GM18868 (cell line): ENCODE data around the gene RBM5.
"Not testable (repeated sequence)": the region's sequence is repeated elsewhere in the genome, so short reads cannot be mapped to it uniquely, and the experiment has no call there.

Experiments
- ATAC-seq: cut with Tn5 transposase; IDR thresholded peaks from one replicate; pipeline ENCODE4 v1.9.1; 2021; ENCODE audit warnings: mild to moderate bottlenecking, moderate library complexity; ENCODE audit not compliant: unreplicated experiment

RBM5 gene

DNA sequence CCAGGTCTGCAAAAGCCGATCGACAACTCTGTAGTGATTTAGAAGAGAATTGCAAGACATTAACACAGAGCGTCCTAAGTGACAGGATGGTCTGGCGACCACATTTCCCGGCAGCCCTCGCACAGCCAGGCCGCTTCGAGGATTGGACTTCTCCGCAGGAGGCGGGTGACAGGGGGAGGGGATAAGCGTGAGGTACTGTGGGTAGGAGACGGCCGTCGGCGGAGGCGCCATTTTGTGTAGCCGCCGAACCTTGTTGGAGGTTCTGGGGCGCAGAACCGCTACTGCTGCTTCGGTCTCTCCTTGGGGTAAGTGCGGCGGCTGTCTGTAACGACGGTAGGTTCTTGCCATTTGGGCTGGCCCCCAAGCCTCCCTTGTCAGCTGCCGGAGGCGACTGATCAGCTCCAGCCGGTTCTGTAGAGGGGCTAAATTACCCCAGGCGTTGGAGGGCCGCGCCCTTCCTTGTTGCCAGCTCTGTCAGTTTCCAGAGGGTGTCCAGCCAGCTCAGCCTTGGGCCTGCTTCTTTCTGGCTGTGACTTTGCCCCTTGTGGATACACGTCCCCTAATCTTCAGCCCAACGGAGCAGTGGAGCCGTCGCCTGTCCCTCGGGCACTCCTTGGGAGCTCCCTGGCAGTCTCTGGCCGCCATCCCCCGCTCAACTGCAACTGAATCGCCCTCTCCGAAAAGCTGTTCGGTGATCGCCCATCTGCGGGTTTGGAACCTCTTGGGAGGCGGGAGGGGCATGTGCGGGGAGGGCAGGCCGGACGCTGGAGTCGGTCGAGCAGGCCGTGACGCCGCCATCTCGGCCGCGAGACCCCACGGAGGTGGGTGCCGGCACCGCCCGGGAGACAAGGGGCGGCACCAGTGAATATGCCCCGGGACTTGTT is at the start of gene RBM5:
RBM5 (plus strand) TSS at position 195 of the 884 bp plus-strand sequence. CDS start 1,516 bp downstream, outside the sequence.
- ATAC-seq: peak; percentile 99

- ATAC-seq: no peak
Measured at GRCh38 chr3:50044976-50045375, 43.7 kb upstream of the RBM5 start.

GRCh38 chr3:50047426-50047825 is 41.3 kb upstream of the RBM5 start:
- no peak for ATAC-seq

DNA sequence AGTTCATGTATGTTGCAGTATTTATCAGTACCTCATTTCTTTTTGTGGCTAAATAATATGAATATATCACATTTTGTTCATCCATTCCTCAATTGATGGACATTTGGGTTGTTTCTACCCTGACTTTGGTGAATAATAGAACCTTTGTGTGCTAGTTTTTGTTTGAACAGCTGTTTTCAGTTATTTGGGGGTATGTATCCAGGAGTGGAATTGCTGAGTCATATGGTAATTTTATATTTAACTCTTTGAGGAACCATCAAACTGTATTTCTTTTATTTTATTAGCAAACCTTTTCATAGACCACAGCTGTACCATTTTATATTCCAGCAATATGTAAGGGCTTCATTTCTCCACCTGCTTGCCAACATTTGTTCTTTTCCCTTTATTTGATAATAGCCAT is 38.4 kb upstream of the RBM5 start:
- no peak for ATAC-seq

- no peak for ATAC-seq
Measured at GRCh38 chr3:50057756-50058155, 31.0 kb upstream of the RBM5 start.

GRCh38 chr3:50068134-50068533 is 20.6 kb upstream of the RBM5 start:
- ATAC-seq: no peak

DNA sequence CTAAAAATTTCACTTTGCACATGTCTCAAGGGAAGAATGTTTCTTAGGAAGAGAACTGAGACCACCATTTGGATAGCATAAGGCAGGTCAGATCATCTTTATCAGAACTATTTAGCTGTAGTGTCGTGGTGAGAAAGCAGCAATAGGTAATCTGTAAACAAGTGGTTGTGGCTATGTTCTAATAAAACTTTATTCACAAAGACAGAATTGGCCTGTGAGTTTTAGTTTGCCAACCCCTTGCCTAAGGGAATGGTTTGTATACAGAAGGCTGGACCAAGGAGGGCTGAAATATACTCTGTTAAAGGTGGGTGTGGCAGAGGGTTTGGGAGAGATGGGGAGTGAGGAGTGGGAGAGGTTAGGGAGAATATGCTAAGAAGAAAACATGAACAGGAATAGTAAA is 10.6 kb upstream of the RBM5 start:
- ATAC-seq: no peak

DNA sequence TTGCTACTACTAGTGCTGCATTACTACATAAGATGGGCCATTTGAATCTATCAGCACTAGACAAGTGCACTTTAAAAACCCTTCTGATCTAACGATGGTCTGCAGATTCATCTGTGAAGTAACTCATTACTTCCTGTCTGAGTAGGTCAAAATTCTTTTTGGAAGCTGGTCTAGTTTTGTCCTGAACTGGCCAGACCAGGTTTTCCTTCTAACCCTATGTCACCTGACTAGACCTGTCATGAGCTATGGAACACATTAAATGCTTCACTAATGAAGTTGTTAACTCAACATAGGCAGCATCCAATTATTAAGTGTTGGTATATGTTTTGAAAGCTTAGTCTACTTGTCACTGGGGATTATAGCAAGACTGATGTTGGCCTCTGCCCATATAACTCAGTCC is 10.1 kb upstream of the RBM5 start:
- ATAC-seq: no peak

GRCh38 chr3:50084951-50085350 is 3.8 kb upstream of the RBM5 start:
- not testable (repeated sequence) for ATAC-seq

DNA sequence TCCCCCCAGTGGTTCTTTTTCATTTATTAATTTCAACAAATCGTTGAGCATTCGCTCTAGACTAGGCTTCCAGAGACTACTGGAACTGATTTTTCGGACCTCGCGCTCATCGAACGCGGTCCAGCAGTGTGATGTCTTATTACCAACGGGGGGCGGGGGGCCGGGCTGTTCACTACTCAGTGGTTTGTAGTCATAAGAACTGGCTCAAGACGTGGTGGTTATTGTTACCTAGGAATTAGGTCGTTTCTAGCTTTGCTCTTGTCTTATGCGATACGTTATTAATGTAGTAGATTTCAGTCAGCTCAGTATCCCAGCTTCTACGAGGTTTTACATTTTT is 858 bp downstream of the RBM5 start:
- ATAC-seq: no peak

GRCh38 chr3:50090984-50091383 is 2.3 kb downstream of the RBM5 start:
- no peak for ATAC-seq

DNA sequence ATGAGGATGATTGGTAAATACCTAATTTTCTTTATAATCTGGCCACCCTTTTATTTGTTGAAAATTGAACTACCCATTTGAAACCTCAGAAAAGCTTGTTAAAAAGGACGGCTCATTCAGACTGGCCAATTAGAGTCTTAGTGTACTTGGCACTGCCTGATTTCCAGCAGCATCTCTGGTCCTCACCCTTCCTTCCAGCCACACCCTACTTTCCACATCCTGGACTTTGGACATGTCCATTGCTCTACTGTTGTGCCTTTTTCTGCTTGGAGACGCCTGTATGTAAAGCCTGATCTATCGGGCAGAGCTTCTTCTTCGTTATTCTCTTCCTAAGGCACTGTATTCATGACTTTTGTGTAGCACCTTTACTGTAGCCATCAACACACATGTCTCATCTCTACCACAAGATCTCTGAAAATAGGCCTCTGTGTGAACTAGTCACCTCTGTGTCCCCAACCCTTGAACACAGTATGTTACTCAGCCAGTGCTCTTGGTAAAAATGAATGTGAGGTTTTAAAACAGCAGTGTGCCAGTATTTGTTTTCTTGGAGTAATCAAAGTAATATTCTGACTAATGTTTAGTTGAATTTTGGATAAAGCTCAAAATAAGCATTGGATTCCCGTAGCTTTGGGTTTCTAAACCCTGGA is 6.8 kb downstream of the RBM5 start:
- ATAC-seq: no peak

- ATAC-seq: no peak
Measured at GRCh38 chr3:50100386-50100785, 11.7 kb downstream of the RBM5 start.

DNA sequence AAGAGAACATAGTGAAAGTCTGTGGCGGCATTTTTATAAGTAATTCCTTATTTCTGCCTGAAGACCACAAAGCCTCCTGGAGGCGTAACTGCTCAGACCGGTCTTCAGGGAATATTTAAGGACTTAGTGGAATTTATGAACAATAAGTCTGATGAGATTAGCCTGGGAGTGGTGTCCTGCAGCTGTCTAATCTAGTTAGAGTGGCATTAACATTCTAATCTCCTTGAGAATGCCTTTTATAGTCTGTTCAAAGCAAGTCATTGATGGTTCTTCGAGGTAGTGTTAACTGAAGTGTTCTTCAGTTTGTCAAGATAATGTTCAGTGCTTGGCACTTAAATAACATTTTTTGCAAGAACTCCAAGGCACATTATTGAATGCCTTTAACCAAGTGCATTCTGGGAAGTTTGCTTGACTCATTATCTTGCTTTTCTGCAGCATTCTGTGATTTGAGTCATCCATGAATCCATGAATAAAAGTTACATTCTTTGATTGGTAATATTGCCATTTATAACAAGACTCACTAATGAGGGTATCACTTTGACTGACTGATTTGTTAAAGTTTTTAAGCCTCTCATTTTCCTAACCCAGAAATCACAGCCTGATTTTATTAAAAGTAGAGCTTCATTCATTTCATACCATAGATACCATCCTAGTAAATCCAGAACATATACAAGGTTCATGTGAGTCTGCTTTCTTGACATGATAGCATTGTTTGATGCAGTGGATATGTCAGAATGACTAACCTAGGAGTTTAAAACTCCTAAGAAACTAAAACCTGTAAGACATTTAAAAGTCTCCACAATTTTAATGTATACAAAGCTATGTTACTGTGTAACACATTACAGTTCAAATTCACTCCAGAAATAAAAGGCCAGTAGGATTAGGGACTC is 12.5 kb downstream of the RBM5 start:
- no peak for ATAC-seq

DNA sequence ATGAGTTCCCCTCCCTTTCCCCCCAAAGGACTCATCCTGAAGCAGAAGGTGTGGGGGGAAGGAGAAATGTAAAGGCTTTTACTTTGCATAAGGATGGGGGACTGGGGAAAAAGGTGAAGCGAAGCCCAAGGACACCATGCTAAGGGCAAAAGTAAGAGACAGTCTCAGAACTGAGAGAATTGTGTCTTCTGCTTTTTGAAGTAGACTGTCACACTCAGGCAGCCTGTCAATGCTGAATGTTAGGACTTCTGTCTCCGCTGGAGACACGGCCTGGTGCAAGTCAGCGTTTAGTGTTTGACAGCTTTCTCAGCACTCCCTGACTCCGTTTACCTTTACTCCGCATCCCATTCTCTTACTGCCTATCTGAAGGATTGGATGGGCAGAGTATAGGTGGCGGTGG is 13.8 kb downstream of the RBM5 start:
- no peak for ATAC-seq

- ATAC-seq: no peak
Measured at GRCh38 chr3:50111757-50112156, 23.0 kb downstream of the RBM5 start.

DNA sequence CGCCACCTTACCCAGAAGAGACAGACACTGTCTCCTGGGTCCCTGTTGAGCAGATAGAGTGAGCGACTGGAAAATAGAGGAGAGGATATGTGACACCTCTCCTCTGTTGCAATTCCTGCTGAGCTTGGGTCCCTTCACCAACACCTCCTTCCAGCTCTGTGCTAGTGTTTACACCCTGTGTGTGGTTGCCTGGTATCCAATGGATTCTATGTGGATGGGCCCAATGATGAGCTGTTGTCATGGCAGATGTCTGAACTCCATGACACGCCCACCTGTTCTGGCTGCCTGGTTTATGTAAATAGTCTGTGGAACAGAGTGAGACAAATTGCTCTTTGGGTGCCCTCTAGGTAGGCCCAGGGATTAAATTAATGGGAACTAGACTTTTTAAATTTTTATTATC is 23.7 kb downstream of the RBM5 start:
- no peak for ATAC-seq

- ATAC-seq: no peak
Measured at GRCh38 chr3:50117120-50117519, 28.4 kb downstream of the RBM5 start.

DNA sequence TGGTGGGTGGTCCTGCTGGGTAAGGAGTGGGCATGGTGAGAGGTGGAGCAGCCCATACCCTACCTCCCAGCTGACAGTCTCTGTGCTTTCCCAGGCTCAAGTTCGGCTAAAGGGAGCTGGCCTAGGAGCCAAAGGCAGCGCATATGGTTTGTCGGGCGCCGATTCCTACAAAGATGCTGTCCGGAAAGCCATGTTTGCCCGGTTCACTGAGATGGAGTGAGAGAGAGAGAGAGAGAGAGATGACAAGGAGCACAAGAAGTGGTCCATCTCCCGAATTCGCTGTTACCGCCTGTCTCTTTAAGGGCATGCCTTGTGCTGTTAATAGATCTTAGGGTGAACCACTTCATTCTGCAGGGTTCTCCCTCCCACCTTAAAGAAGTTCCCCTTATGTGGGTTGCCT is 29.5 kb downstream of the RBM5 start:
- no peak for ATAC-seq

- ATAC-seq: no peak
Measured at GRCh38 chr3:50119786-50120185, 31.1 kb downstream of the RBM5 start.

- no peak for ATAC-seq
Measured at GRCh38 chr3:50120364-50121071, 31.8 kb downstream of the RBM5 start.
